ENCODE results near the gene SYNGR3. TPM values are rescaled to one million over a fixed set of nuclear protein-coding genes. Genes with fewer than 3 reads are reported as not detected.
A peak's percentile ranks its signal among the peaks of the same experiment; 100 is the strongest.

The SYNGR3 gene
- total RNA-seq, 2 donors from 2014 or later = 2.0 to 9.0 TPM

- Mint-ChIP-seq H3K27ac (no peak overlapping the region), H3K9me3 (no peaks in the 10 kb centered on the region), H3K36me3 (peaks cover 0 to 6% of the 10 kb centered on the region in 2 donors)
- ATAC-seq = no peak
- no peak for DNase-seq (ENCODE audit: low spot score in 2 of 2)
These were observed 8.0 kb downstream of the SYNGR3 start for GRCh38 chr16:1997494-1998359.

GRCh38 chr16:1998360-1998835 is 8.6 kb downstream of the SYNGR3 start:
- DNase-seq (ENCODE audit: low spot score in 2 of 2) (no peak), ATAC-seq (no peak)
- Mint-ChIP-seq H3K36me3 (peaks cover 0 to 6% of the 10 kb centered on the region in 2 donors), H3K27ac (no peak overlapping the region), H3K9me3 (no peaks in the 10 kb centered on the region)

- Mint-ChIP-seq H3K9me3 (no peaks in the 10 kb centered on the region), H3K36me3 (peaks cover 0 to 6% of the 10 kb centered on the region in 2 donors), H3K27ac (no peak overlapping the region)
- DNase-seq (ENCODE audit: low spot score in 2 of 2) (no peak), ATAC-seq (no peak)
These were observed 9.4 kb downstream of the SYNGR3 start for GRCh38 chr16:1998852-1999801.

- no peak for DNase-seq (ENCODE audit: low spot score in 2 of 2)
- peaks cover 0 to 6% of the 10 kb centered on the region in 2 donors for H3K36me3 Mint-ChIP-seq
- H3K9me3 Mint-ChIP-seq = no peaks in the 10 kb centered on the region
- no peak for ATAC-seq
- H3K27ac Mint-ChIP-seq = no peak overlapping the region
These were observed 10.2 kb downstream of the SYNGR3 start for GRCh38 chr16:1999866-2000514.

- Mint-ChIP-seq H3K27ac (no peak overlapping the region), H3K36me3 (peaks cover 0 to 6% of the 10 kb centered on the region in 2 donors), H3K9me3 (no peaks in the 10 kb centered on the region)
- DNase-seq (ENCODE audit: low spot score in 2 of 2) = no peak
- ATAC-seq = no peak
These were observed 11.3 kb downstream of the SYNGR3 start for GRCh38 chr16:2001035-2001434.

- DNase-seq (ENCODE audit: low spot score in 2 of 2) (no peak), ATAC-seq (no peak)
- Mint-ChIP-seq H3K27ac (no peak overlapping the region), H3K9me3 (no peaks in the 10 kb centered on the region), H3K36me3 (peaks cover 0 to 6% of the 10 kb centered on the region in 2 donors)
These were observed 11.9 kb downstream of the SYNGR3 start for GRCh38 chr16:2001456-2002355.

GRCh38 chr16:2002406-2003230 is 12.8 kb downstream of the SYNGR3 start:
- Mint-ChIP-seq H3K27ac (no peak overlapping the region), H3K36me3 (peaks cover 3 to 8% of the 10 kb centered on the region in 2 donors)
- no peak for ATAC-seq

GRCh38 chr16:2003231-2003826 is 13.6 kb downstream of the SYNGR3 start:
- Mint-ChIP-seq H3K36me3 (peaks cover 10 to 11% of the 10 kb centered on the region in 2 donors), H3K9me3 (no peaks in the 10 kb centered on the region), H3K27ac (no peak overlapping the region)
- DNase-seq (ENCODE audit: low spot score in 2 of 2) (no peak), ATAC-seq (no peak)

More at GRCh38 chr16:2002406-2003230, 12.8 kb downstream of the SYNGR3 start:
- H3K9me3 Mint-ChIP-seq = no peaks in the 10 kb centered on the region
- DNase-seq (ENCODE audit: low spot score in 2 of 2) = no peak

- H3K36me3 Mint-ChIP-seq = peaks cover 17% of the 10 kb centered on the region in 2 donors
These were observed 14.3 kb downstream of the SYNGR3 start for GRCh38 chr16:2003827-2004641.

GRCh38 chr16:2004795-2005517 is 15.2 kb downstream of the SYNGR3 start:
- H3K36me3 Mint-ChIP-seq = peaks cover 17 to 19% of the 10 kb centered on the region in 2 donors
- DNase-seq (ENCODE audit: low spot score in 2 of 2) = no peak
- no peak for ATAC-seq
- H3K27ac Mint-ChIP-seq = peak overlapping the region in 1 of 2 donors; percentile 56
- H3K9me3 Mint-ChIP-seq = no peaks in the 10 kb centered on the region

More at GRCh38 chr16:2003827-2004641, 14.3 kb downstream of the SYNGR3 start:
- Mint-ChIP-seq H3K9me3 (no peaks in the 10 kb centered on the region), H3K27ac (peak overlapping the region in 1 of 2 donors; percentile 48)
- DNase-seq (ENCODE audit: low spot score in 2 of 2) (peak in 1 of 2 donors; percentile 98), ATAC-seq (peak; percentile 73 to 94)

- H3K36me3 Mint-ChIP-seq = peaks cover 22 to 24% of the 10 kb centered on the region in 2 donors
- no peaks in the 10 kb centered on the region for H3K9me3 Mint-ChIP-seq
- ATAC-seq (no peak), DNase-seq (ENCODE audit: low spot score in 2 of 2) (no peak)
- H3K27ac Mint-ChIP-seq = peak overlapping the region; percentile 29 to 56
These were observed 15.9 kb downstream of the SYNGR3 start for GRCh38 chr16:2005646-2006045.

- ATAC-seq = no peak
- Mint-ChIP-seq H3K36me3 (peaks cover 22 to 24% of the 10 kb centered on the region in 2 donors), H3K27ac (no peak overlapping the region), H3K9me3 (no peaks in the 10 kb centered on the region)
- DNase-seq (ENCODE audit: low spot score in 2 of 2) = no peak
These were observed 16.5 kb downstream of the SYNGR3 start for GRCh38 chr16:2006317-2006716.
